Endothelial cell (in vitro differentiated cells): ENCODE measurements around the gene PPP1CB. TPM values are rescaled to one million over a fixed set of nuclear protein-coding genes. Genes with fewer than 3 reads are reported as not detected.
"Not testable (repeated sequence)": the region's sequence is repeated elsewhere in the genome, so short reads cannot be mapped to it uniquely, and the experiment has no call there.

Experiments used
- DNase-seq: peaks from one replicate; pipeline ENCODE4 v3.0.0; 2021; ENCODE audit warnings: low spot score
- H3K27ac Mint-ChIP-seq: one replicate; pipeline ENCODE4 v1.8.0; 2021; ENCODE audit warnings: mixed read lengths, inconsistent platforms; ENCODE audit not compliant: unreplicated experiment
- H3K27me3 Mint-ChIP-seq: one replicate; pipeline ENCODE4 v1.8.0; 2021; ENCODE audit warnings: mild to moderate bottlenecking, moderate library complexity, mixed read lengths, inconsistent platforms; ENCODE audit not compliant: unreplicated experiment
- H3K36me3 Mint-ChIP-seq: one replicate; pipeline ENCODE4 v1.8.0; 2021; ENCODE audit warnings: mild to moderate bottlenecking, low read depth, mixed read lengths, inconsistent platforms; ENCODE audit not compliant: unreplicated experiment
- H3K4me1 Mint-ChIP-seq: one replicate; pipeline ENCODE4 v1.8.0; 2021; ENCODE audit warnings: mild to moderate bottlenecking, mixed read lengths, inconsistent platforms; ENCODE audit not compliant: unreplicated experiment
- H3K4me3 Mint-ChIP-seq: one replicate; pipeline ENCODE4 v1.8.0; 2021; ENCODE audit warnings: mild to moderate bottlenecking, mixed read lengths, inconsistent platforms; ENCODE audit not compliant: unreplicated experiment
- H3K9me3 Mint-ChIP-seq: one replicate; pipeline ENCODE4 v1.8.0; 2021; ENCODE audit warnings: mixed read lengths, inconsistent platforms; ENCODE audit not compliant: unreplicated experiment
- total RNA-seq: library from RNA; stranded (reverse); fragmentation: NEBNext Ultra II Directional; extraction: Animal tissue kit (Norgen Biotek cat#: 25700); gene quantifications from one replicate; pipeline ENCODE4 v1.2.1, GENCODE V29; 2021; ENCODE audit not compliant: unreplicated experiment
- TF ChIP-seq, protein P1 (sequence below): fragments of 200-600 bp; sonication (generic); IDR thresholded peaks from one replicate; pipeline ENCODE4 v1.5.0; 2021; ENCODE audit warnings: antibody characterized with exemption; ENCODE audit not compliant: unreplicated experiment

The PPP1CB gene
- total RNA-seq, 1 donor from 2014 or later: 125 TPM

- Mint-ChIP-seq H3K9me3 (peaks cover 5% of the 10 kb centered on the region), H3K27ac (no peak overlapping the region), H3K36me3 (no peaks in the 10 kb centered on the region), H3K4me1 (no peaks in the 10 kb centered on the region), H3K27me3 (no peaks in the 10 kb centered on the region), H3K4me3 (no peak overlapping the region)
- DNase-seq: no peak
- TF ChIP-seq, protein P1, sequence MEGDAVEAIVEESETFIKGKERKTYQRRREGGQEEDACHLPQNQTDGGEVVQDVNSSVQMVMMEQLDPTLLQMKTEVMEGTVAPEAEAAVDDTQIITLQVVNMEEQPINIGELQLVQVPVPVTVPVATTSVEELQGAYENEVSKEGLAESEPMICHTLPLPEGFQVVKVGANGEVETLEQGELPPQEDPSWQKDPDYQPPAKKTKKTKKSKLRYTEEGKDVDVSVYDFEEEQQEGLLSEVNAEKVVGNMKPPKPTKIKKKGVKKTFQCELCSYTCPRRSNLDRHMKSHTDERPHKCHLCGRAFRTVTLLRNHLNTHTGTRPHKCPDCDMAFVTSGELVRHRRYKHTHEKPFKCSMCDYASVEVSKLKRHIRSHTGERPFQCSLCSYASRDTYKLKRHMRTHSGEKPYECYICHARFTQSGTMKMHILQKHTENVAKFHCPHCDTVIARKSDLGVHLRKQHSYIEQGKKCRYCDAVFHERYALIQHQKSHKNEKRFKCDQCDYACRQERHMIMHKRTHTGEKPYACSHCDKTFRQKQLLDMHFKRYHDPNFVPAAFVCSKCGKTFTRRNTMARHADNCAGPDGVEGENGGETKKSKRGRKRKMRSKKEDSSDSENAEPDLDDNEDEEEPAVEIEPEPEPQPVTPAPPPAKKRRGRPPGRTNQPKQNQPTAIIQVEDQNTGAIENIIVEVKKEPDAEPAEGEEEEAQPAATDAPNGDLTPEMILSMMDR: no peak
Measured at GRCh38 chr2:28737655-28738054, 14.0 kb upstream of the PPP1CB start.

- not testable (repeated sequence) for H3K9me3 Mint-ChIP-seq, H3K27me3 Mint-ChIP-seq, H3K36me3 Mint-ChIP-seq, DNase-seq, H3K4me1 Mint-ChIP-seq, H3K27ac Mint-ChIP-seq, H3K4me3 Mint-ChIP-seq
Measured at GRCh38 chr2:28742619-28743018, 9.0 kb upstream of the PPP1CB start.

GRCh38 chr2:28745225-28745624 is 6.4 kb upstream of the PPP1CB start:
- no peaks in the 10 kb centered on the region for H3K36me3 Mint-ChIP-seq
- H3K27me3 Mint-ChIP-seq: peaks cover 1% of the 10 kb centered on the region
- no peak overlapping the region for H3K4me3 Mint-ChIP-seq
- TF ChIP-seq, protein P1: no peak
- H3K27ac Mint-ChIP-seq: no peak overlapping the region
- DNase-seq: no peak
- H3K9me3 Mint-ChIP-seq: no peaks in the 10 kb centered on the region
- peaks cover under 1% of the 10 kb centered on the region for H3K4me1 Mint-ChIP-seq

DNA sequence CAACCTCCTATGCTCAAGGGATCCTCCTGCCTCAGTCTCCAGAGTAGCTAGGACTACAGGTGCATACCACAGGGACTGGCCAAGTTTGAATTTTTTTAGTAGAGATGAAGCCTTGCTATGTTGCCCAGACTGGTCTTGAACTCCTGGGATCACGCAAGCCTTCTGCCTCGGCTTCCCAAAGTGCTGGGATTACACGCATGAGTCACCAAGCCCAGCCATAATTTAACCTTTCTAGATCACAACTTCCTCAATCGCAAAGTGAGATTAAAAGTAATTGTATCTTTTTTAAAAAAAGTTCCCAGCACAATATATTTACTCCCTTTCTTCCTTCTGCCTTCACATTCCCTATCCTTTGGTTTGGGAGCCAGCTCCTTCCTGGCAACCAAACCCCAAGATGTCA is 5.8 kb upstream of the PPP1CB start:
- H3K36me3 Mint-ChIP-seq: no peaks in the 10 kb centered on the region
- no peak overlapping the region for H3K4me3 Mint-ChIP-seq
- TF ChIP-seq, protein P1: no peak
- no peak overlapping the region for H3K27ac Mint-ChIP-seq
- peaks cover 2% of the 10 kb centered on the region for H3K27me3 Mint-ChIP-seq
- peaks cover 7% of the 10 kb centered on the region for H3K4me1 Mint-ChIP-seq
- no peaks in the 10 kb centered on the region for H3K9me3 Mint-ChIP-seq
- no peak for DNase-seq

- Mint-ChIP-seq H3K27ac (no peak overlapping the region), H3K36me3 (no peaks in the 10 kb centered on the region), H3K9me3 (no peaks in the 10 kb centered on the region), H3K4me3 (no peak overlapping the region), H3K4me1 (peaks cover 11% of the 10 kb centered on the region), H3K27me3 (peaks cover 2% of the 10 kb centered on the region)
- DNase-seq: no peak
- TF ChIP-seq, protein P1: no peak
Measured at GRCh38 chr2:28746429-28747111, 5.1 kb upstream of the PPP1CB start.
